Glomerular visceral epithelial cell (primary cell): ENCODE measurements around the gene RPUSD2.

ENCODE experiments used
- DNase-seq: peaks from one replicate; pipeline ENCODE4 v3.0.0-alpha.2; 2016; ENCODE audit errors: extremely low spot score

The RPUSD2 gene

DNA sequence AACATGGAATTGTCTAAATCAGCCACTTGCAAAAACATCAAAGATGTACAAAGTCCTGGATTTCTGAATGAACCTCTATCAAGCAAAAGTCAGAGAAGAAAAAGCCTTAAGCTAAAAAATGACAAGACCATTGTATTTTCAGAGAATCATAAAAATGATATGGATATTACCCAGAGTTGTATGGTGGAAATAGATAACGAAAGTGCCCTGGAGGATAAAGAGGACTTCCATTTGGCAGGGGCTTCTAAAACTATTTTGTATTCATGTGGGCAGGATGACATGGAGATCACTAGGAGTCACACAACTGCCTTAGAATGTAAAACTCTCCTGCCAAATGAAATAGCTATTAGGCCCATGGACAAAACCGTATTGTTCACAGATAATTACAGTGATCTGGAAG, 54.3 kb downstream of the RPUSD2 start:
- no peak for DNase-seq
